Measurements from ENCODE around the gene GNPTG. TPM values are rescaled to one million over a fixed set of nuclear protein-coding genes. Genes with fewer than 3 reads are reported as not detected.

GNPTG gene
- polyA plus RNA-seq, 1 of the 3 experiments (the other 2 are of a cell fraction): 113 TPM

GRCh38 chr16:1337486-1337885, 14.2 kb upstream of the GNPTG start:
- Histone ChIP-seq H3K4me1 (ENCODE audit: control insufficient read depth in 1 of 2, insufficient read depth in 2 of 2, low read depth in 1 of 2, low read length in 1 of 2) (peaks cover 0 to 19% of the 10 kb centered on the region in 2 experiments; a peak in 1 of 4 replicates), H3K36me3 (replicated peaks in 1 of 2; ENCODE audit: control insufficient read depth in 1 of 2, insufficient read depth in 2 of 2, low read length in 1 of 2) (no peaks in the 10 kb centered on the region), H3K4me3 (ENCODE audit: low read depth in 2 of 2, low read length in 1 of 2) (no peak overlapping the region), H3K9me2 (no peaks in the 10 kb centered on the region), H3K79me2 (ENCODE audit: insufficient read depth) (no peaks in the 10 kb centered on the region), H3K9ac (no peak overlapping the region), H4K20me1 (ENCODE audit: insufficient read depth) (0 out of 2 replicates have a peak, but pooled peaks cover 3% of the 10 kb centered on the region), H3K9me3 (no peaks in the 10 kb centered on the region), H3K27ac (ENCODE audit: low read depth in 2 of 2, low read length in 1 of 2) (no peak overlapping the region), H2AFZ (ENCODE audit: low read depth) (no peak overlapping the region), H3K4me2 (no peak overlapping the region), H3K27me3 (ENCODE audit: insufficient read depth) (peaks cover 59% of the 10 kb centered on the region), H3F3A (replicated peaks; ENCODE audit: insufficient read depth) (no peaks in the 10 kb centered on the region)
- WGBS (ENCODE audit: low lambda C conversion rate): 49% methylated on average over 2 of the region's 9 CpGs
- peak; percentile 63 for DNase-seq
- POLR2A ChIA-PET: no interaction called here
- TF ChIP-seq GABPA (IDR thresholded peaks at IDR 0.05; ENCODE audit: low read depth): no peak
- no peak for TF ChIP-seq ZBTB33 (IDR thresholded peaks at IDR 0.05; ENCODE audit: borderline replicate concordance, low read depth)
- no peak for TF ChIP-seq RAD21 (IDR thresholded peaks at IDR 0.05; ENCODE audit: low read length)
- TF ChIP-seq RCOR1 (IDR thresholded peaks at IDR 0.05; ENCODE audit: low read length): no peak
- TF ChIP-seq JUND (IDR thresholded peaks at IDR 0.05): no peak
- TF ChIP-seq TAF1 (IDR thresholded peaks at IDR 0.05; ENCODE audit: borderline replicate concordance, low read depth, low read length): no peak
- TF ChIP-seq FOXM1 (IDR thresholded peaks at IDR 0.05; ENCODE audit: low read depth): no peak
- TF ChIP-seq CHD2 (IDR thresholded peaks at IDR 0.05; ENCODE audit: low read length, partially characterized antibody): no peak
- no peak for TF ChIP-seq MAX (IDR thresholded peaks at IDR 0.05; ENCODE audit: low read depth)
- no peak for TF ChIP-seq ELF1 (IDR thresholded peaks at IDR 0.05)
- CTCF ChIA-PET: interaction anchor here (0.6 to 3.3 kb wide), 20 partner anchors 9 to 200 kb away, joined by 3 to 16 read pairs (median 5); partner anchors contain the start of genes GNPTG and TSR3

- POLR2A ChIA-PET: no interaction called here
These were observed 13.5 kb upstream of the GNPTG start for GRCh38 chr16:1338119-1338730.

More at GRCh38 chr16:1338119-1338730, 13.5 kb upstream of the GNPTG start:
- Histone ChIP-seq H3K9ac (no peak overlapping the region), H3F3A (replicated peaks; ENCODE audit: insufficient read depth) (no peaks in the 10 kb centered on the region), H3K9me2 (no peaks in the 10 kb centered on the region), H3K36me3 (replicated peaks in 1 of 2; ENCODE audit: control insufficient read depth in 1 of 2, insufficient read depth in 2 of 2, low read length in 1 of 2) (no peaks in the 10 kb centered on the region), H3K4me3 (ENCODE audit: low read depth in 2 of 2, low read length in 1 of 2) (no peak overlapping the region), H2AFZ (ENCODE audit: low read depth) (no peak overlapping the region), H3K4me1 (ENCODE audit: control insufficient read depth in 1 of 2, insufficient read depth in 2 of 2, low read depth in 1 of 2, low read length in 1 of 2) (peaks cover 0 to 20% of the 10 kb centered on the region in 2 experiments; a peak in 1 of 4 replicates), H3K4me2 (no peak overlapping the region), H3K9me3 (no peaks in the 10 kb centered on the region), H4K20me1 (ENCODE audit: insufficient read depth) (no peaks in the 10 kb centered on the region), H3K27me3 (ENCODE audit: insufficient read depth) (peaks cover 52% of the 10 kb centered on the region), H3K79me2 (ENCODE audit: insufficient read depth) (no peaks in the 10 kb centered on the region), H3K27ac (ENCODE audit: low read depth in 2 of 2, low read length in 1 of 2) (no peak overlapping the region)
- TF ChIP-seq CTCF (IDR thresholded peaks at IDR 0.05) (peak; percentile 59), JUND (IDR thresholded peaks at IDR 0.05) (no peak), NRF1 (IDR thresholded peaks at IDR 0.05; ENCODE audit: low read depth, low read length) (no peak), ELF1 (IDR thresholded peaks at IDR 0.05) (no peak), YY1 (IDR thresholded peaks at IDR 0.05; ENCODE audit: low read depth) (no peak), CHD2 (IDR thresholded peaks at IDR 0.05; ENCODE audit: low read length, partially characterized antibody) (no peak)
- DNase-seq: peak; percentile 78
- WGBS (ENCODE audit: low lambda C conversion rate): 0% methylated on average over 5 of the region's 30 CpGs
- CTCF ChIA-PET: interaction anchor here (0.6 to 3.3 kb wide), 21 partner anchors 8 to 200 kb away, joined by 3 to 16 read pairs (median 5); partner anchors contain the start of genes GNPTG and TSR3
